ENCODE results near the gene CEPT1.

CEPT1 gene

DNA sequence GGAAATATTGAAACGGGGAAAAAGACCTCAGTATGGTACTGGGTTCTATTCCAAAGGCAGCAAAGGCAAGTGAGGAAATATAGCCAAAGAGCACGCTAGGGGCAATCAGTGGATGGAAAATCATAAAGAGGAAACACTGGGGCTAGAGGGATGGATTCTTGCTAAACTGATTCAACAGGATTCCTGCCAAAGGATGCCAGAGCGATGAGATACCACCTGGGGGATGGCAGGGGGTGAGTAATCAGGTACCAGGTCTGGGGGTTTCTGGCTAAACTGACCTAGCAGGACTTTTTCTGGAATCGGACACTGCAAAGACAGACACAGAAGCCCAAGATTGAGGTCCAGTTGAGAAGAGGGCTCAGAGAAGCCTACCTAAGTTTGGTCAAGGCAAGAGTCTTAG lies 94.2 kb downstream of the CEPT1 start:
- DNase-seq: no peak
